Measurements from ENCODE around the gene RGS6.
A peak's percentile ranks its signal among the peaks of the same experiment; 100 is the strongest.

Gene RGS6

DNA sequence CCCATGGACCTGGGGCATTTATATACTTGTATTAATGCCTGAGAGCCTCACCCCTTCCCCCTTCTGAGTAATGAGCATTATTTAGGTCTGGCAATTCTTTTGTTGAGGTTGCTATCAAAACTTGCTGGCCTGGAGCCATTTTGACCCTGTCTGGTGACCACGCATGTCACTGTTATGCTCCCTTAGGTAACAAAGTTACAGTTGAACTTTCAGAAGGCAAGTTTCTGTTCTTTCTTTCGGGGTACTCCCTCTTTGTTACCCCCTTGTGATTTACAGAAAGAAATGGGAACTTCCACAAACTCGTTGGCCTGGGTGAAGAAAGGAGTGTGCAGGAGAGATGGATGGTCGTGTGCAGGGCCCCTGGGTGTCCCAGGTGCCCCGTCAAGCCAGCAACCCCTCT, 656.3 kb downstream of the RGS6 start:
- no peak for DNase-seq (ENCODE audit: low read depth)

DNA sequence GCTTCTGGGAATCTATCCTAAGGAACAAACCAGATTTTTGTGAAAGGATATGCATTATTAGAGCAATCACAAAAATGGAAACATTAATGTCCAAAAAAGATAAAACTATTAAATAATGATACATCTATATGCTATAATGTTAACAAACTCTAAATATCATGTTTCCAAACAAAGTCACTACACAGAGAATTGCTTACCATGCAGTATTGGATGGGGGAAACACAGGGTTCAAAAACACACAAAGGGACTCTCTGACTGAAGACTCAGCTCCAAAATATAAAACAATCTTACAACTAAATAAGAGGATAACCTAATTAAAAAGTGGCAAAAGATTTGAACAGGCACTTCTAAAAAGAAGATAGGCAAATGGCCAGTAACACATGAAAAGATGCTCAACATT, 657.4 kb downstream of the RGS6 start:
- DNase-seq (ENCODE audit: low read depth), result no peak

- no peak for DNase-seq (ENCODE audit: low read depth)
Observed at GRCh38 chr14:72590577-72590976, 658.3 kb downstream of the RGS6 start.

- DNase-seq (ENCODE audit: low read depth), result no peak
Observed at GRCh38 chr14:72591391-72591790, 659.2 kb downstream of the RGS6 start.

DNA sequence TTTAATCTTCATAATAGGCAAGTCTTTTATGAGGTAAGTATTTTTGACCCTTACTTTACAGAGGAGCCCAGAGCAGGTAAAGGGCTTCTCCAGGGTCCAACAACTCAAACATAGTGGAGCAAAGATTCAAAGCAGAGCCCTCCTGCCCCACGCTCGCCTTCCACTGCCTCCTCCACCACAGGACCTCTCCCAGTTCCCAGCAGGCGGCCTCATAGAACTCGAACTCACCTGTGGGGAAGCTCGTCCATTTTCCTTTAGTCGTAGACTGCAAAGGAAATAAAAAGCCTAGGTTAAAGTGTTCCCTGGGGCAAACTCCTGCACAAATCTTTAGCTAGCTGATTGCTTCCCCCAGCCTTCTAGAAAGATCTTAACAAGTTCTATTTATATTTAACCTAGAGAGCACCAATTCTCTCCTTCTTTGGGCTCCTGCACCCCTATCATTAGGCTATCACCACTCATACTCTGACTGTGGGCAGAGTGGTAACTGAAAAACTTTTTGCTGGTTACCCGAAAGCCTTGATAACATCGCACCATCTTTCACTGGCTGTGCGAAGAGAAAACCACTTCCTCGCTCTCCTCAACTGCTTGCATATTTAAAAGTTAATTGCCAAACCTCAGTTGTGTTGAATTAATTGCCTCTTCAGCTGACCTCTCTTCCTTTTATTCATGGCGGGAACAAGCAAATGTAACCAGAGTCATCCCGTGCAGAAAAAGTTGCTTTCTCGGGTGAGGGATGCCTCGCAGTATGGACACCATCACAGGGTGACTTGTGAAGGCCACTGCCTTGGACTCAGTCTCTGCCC, 662.1 kb downstream of the RGS6 start:
- DNase-seq (ENCODE audit: low read depth), result no peak

- DNase-seq (ENCODE audit: low read depth), result no peak
Observed at GRCh38 chr14:72595152-72595862, 663.1 kb downstream of the RGS6 start.

DNA sequence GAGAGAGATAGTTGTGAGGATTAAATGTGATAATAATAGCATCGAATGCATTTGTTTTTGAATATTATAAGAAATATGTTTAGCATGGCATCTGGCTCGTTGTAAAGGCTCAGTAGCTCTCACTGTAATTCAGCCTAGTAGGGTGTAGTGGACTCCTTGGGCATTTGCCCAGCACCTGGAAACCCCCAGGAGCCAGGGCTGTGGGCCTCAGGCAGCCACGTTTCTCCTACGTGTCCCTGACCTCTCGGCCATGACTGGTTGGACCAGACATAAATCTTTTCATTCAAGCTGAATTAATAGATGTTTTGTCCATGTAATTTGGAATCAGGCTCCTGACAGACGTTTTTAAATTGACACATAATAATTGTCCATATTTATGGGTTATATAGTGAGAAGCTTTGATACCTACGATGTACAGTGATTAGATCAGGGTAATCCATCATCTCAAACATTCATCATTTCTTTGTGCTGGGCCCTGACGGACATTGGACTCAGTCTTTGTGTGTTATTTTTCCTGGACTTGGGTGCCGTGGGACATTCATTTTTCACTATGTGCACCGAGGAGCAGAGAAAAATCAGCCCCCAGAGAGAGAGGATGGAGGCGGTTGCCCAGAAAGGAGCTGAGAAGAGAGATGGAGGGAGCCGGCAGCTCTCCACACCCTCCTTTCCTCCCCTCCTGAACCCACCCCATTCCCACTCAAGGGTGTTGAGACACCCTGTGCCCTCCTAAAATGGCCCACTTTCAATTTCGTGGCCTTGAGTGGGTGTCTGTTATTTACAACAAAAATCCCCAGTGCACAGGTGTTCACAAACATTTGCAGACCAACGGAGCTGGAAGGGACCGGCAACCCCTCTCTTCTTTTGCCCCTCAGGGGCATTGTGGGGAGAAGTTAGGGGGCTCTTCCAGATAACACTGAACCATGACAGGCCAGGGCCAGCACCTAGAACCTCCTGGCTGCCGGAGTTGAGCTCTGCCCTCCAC, 665.3 kb downstream of the RGS6 start:
- no peak for DNase-seq (ENCODE audit: low read depth)

DNA sequence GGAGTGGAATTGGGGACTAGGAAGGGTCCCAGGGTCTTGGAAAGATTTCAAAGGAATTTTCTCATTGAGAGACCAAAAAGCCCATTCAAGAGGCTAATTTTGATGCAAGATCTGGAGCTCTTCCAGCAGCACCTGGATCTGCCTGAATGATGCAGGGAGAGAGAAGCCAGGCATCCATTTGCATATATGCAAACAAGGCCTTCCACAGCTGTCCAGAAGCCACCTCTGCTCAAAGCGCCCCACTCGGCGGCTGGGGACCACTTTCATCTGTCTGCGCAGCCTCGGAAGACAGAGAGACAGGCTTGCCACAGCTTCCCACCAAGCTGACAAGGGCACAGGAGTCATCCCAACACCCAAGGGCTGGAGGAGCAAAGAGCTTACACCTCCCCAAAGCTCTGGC, 666.1 kb downstream of the RGS6 start:
- no peak for DNase-seq (ENCODE audit: low read depth)

- DNase-seq (ENCODE audit: low read depth), result peak; percentile 54
Observed at GRCh38 chr14:72599579-72600470, 667.6 kb downstream of the RGS6 start.

GRCh38 chr14:72600551-72601330, 668.5 kb downstream of the RGS6 start:
- DNase-seq (ENCODE audit: low read depth), result no peak

DNA sequence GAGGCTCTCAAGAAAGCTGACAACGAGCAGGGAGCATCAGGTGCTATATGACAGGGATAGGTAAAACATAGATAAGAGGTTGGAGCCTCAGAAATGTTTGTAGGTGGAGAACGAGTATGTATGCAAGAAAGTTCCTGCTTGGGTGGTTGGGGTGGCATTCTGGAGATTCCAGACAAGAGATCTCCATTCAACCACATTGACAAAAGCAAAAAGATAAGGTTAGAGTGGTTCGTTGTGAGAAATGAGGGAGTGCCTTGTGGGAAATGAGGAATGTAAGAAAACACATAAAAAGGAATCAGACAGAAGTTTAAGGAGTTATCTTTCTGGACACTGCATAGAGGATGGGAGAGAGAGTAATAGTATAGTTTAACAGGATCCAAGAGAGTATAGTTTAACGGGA, 671.4 kb downstream of the RGS6 start:
- DNase-seq (ENCODE audit: low read depth), result no peak

GRCh38 chr14:72604133-72604532, 671.9 kb downstream of the RGS6 start:
- no peak for DNase-seq (ENCODE audit: low read depth)

DNA sequence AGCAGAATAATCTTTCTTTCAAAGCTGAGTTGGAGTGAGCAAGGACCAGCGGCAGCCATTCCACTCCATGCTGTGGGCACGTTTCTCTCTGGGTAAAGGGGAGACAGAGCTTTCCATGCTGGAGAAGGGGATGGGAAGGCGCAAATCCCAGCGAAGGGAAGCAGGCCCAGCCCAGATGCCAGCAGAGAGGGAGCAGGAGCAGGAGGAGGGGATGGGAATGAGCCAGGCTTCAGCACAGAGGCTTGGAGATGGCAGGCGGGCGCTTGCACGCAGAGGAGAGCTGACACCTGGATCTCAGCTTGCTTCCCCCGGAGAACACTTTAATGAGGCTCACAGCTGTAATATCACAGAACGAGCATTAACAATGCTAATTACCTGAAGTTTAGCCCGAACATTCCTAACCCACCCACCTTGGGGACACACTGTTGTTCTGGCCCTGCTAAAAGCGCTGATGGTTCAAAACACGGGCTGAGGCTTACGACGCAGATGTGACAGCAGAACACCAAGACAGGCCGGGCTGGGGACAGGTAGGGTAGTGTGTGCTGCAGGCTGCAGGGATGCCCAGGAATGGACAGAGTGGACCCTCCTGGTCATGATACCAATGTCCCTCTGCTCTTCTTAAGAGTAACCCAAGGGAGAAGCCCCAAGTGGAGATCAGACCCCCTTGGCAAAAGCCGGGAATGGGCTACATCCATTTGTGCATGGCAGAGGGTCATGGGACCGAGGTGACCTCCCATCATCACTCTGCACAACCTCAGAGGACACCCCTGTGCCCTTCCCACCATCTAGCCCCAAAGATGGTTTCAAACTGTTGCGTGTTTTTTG, 673.1 kb downstream of the RGS6 start:
- no peak for DNase-seq (ENCODE audit: low read depth)

GRCh38 chr14:72605921-72606220, 673.6 kb downstream of the RGS6 start:
- no peak for DNase-seq (ENCODE audit: low read depth)

- no peak for DNase-seq (ENCODE audit: low read depth)
Observed at GRCh38 chr14:72606879-72607278, 674.6 kb downstream of the RGS6 start.

- no peak for DNase-seq (ENCODE audit: low read depth)
Observed at GRCh38 chr14:72607386-72608130, 675.3 kb downstream of the RGS6 start.

- DNase-seq (ENCODE audit: low read depth), result no peak
Observed at GRCh38 chr14:72608391-72609204, 676.4 kb downstream of the RGS6 start.

- no peak for DNase-seq (ENCODE audit: low read depth)
Observed at GRCh38 chr14:72609205-72609916, 677.1 kb downstream of the RGS6 start.
